WTC11 (cell line): Measurements from ENCODE around the gene GTF2H1. TPM values are rescaled to one million over a fixed set of nuclear protein-coding genes. Genes with fewer than 3 reads are reported as not detected.

Experiments used
- ATAC-seq: fragments of 200-7000 bp; cut with Tn5 transposase; 2 replicates; pipeline ENCODE4 v1.10.0; 2021; ENCODE audit warnings: mild to moderate bottlenecking, moderate library complexity
- CTCF ChIA-PET: fragments of 300-600 bp; sonication (Branson Sonifier 250); formaldehyde crosslinking; loops from one replicate; lab custom pipeline; 2021; ENCODE audit warnings: antibody characterized with exemption; lab: Charles Lee
- POLR2A ChIA-PET: fragments of 350-600 bp; sonication (Branson Sonifier 250); formaldehyde crosslinking; loops from one replicate; lab custom pipeline; 2021; ENCODE audit warnings: antibody characterized with exemption; lab: Charles Lee
- DNase-seq: peaks from one replicate; pipeline ENCODE4 v3.0.0; 2021; ENCODE audit warnings: low spot score
- H3K27ac Mint-ChIP-seq: 2 replicates; pipeline ENCODE4 v1.8.0; 2021; ENCODE audit warnings: mixed read lengths
- H3K27me3 Mint-ChIP-seq: 2 replicates; pipeline ENCODE4 v1.8.0; 2021; ENCODE audit warnings: low read depth, mild to moderate bottlenecking, moderate library complexity, mixed read lengths
- H3K36me3 Mint-ChIP-seq: 2 replicates; pipeline ENCODE4 v1.8.0; 2021; ENCODE audit warnings: mixed read lengths
- H3K4me1 Mint-ChIP-seq: 2 replicates; pipeline ENCODE4 v1.8.0; 2022; ENCODE audit warnings: mixed read lengths
- H3K4me3 Mint-ChIP-seq: 2 replicates; pipeline ENCODE4 v1.8.0; 2021; ENCODE audit warnings: mild to moderate bottlenecking, moderate library complexity, mixed read lengths
- H3K9me3 Mint-ChIP-seq: 2 replicates; pipeline ENCODE4 v1.8.0; 2021; ENCODE audit warnings: mixed read lengths
- FOXK1 ChIP-seq: sonication (generic); formaldehyde crosslinking; IDR thresholded peaks from 2 replicates; pipeline ENCODE4 v1.8.0; 2022; ENCODE audit warnings: mild to moderate bottlenecking, moderate library complexity, missing genetic modification reagents
- FOXP1 ChIP-seq: sonication (generic); formaldehyde crosslinking; IDR thresholded peaks from 2 replicates; pipeline ENCODE4 v1.8.0; 2022; ENCODE audit warnings: missing genetic modification reagents, mild to moderate bottlenecking, moderate library complexity, borderline replicate concordance
- JAZF1 ChIP-seq: fragments of 250-450 bp; sonication (Bioruptor Pico); IDR thresholded peaks from 2 replicates; pipeline ENCODE4 v1.9.0; 2021; ENCODE audit warnings: moderate library complexity, mild to moderate bottlenecking, inconsistent platforms
- NFATC4 ChIP-seq: fragments of 250-450 bp; sonication (Bioruptor Pico); IDR thresholded peaks from 2 replicates; pipeline ENCODE4 v1.9.0; 2021; ENCODE audit warnings: mild to moderate bottlenecking
- NR1H2 ChIP-seq: sonication (generic); formaldehyde crosslinking; IDR thresholded peaks from 2 replicates; pipeline ENCODE4 v1.9.0; 2021; ENCODE audit warnings: mild to moderate bottlenecking, moderate library complexity, missing genetic modification reagents
- SMAD3 ChIP-seq: sonication (generic); formaldehyde crosslinking; IDR thresholded peaks from 2 replicates; pipeline ENCODE4 v1.8.0; 2022; ENCODE audit warnings: missing genetic modification reagents, mild to moderate bottlenecking, borderline replicate concordance
- SP1 ChIP-seq: sonication (generic); formaldehyde crosslinking; conservative IDR thresholded peaks from 2 replicates; pipeline ENCODE4 v1.8.1; 2022; ENCODE audit warnings: missing genetic modification reagents
- TEAD1 ChIP-seq: sonication (generic); formaldehyde crosslinking; IDR thresholded peaks from 2 replicates; pipeline ENCODE4 v1.8.0; 2022; ENCODE audit warnings: mild to moderate bottlenecking, missing genetic modification reagents
- TP53 ChIP-seq: sonication (generic); formaldehyde crosslinking; IDR thresholded peaks from 2 replicates; pipeline ENCODE4 v1.8.1; 2023; ENCODE audit warnings: mild to moderate bottlenecking, missing genetic modification reagents
- ZNF121 ChIP-seq: sonication (generic); formaldehyde crosslinking; IDR thresholded peaks from 2 replicates; pipeline ENCODE4 v1.8.0; 2023; ENCODE audit warnings: missing genetic modification reagents
- ZNF219 ChIP-seq: sonication (generic); formaldehyde crosslinking; IDR thresholded peaks from 2 replicates; pipeline ENCODE4 v1.8.0; 2023; ENCODE audit warnings: missing genetic modification reagents, mild to moderate bottlenecking, borderline replicate concordance
- ZNF317 ChIP-seq: sonication (generic); formaldehyde crosslinking; IDR thresholded peaks from 2 replicates; pipeline ENCODE4 v1.8.1; 2023; ENCODE audit warnings: low read depth, mild to moderate bottlenecking, moderate library complexity, missing genetic modification reagents, borderline replicate concordance
- ZNF396 ChIP-seq: fragments of 250-450 bp; sonication (Bioruptor Pico); IDR thresholded peaks from 2 replicates; pipeline ENCODE4 v1.8.0; 2021; ENCODE audit warnings: mild to moderate bottlenecking, moderate library complexity, borderline replicate concordance
- total RNA-seq: library from RNA; stranded (reverse); gene quantifications from 3 replicates; pipeline ENCODE4 v1.2.3, GENCODE V29; 2021
- TF ChIP-seq, protein P1 (sequence below): fragments of 250-450 bp; sonication (Bioruptor Pico); IDR thresholded peaks from 2 replicates; pipeline ENCODE4 v1.8.0; 2021; ENCODE audit warnings: mild to moderate bottlenecking
- TF ChIP-seq, protein P2 (sequence below): sonication (generic); formaldehyde crosslinking; IDR thresholded peaks from 2 replicates; pipeline ENCODE4 v1.8.0; 2022; ENCODE audit warnings: mild to moderate bottlenecking, missing genetic modification reagents
- TF ChIP-seq, protein P3 (sequence below): sonication (generic); formaldehyde crosslinking; IDR thresholded peaks from 2 replicates; pipeline ENCODE4 v1.8.1; 2022; ENCODE audit warnings: low read depth, missing genetic modification reagents, borderline replicate concordance
- TF ChIP-seq, protein P4 (sequence below): sonication (generic); formaldehyde crosslinking; IDR thresholded peaks from 2 replicates; pipeline ENCODE4 v1.8.0; 2023; ENCODE audit warnings: mild to moderate bottlenecking, missing genetic modification reagents

GTF2H1 gene
- total RNA-seq, 1 experiment from 2014 or later: 24.1 TPM

DNA sequence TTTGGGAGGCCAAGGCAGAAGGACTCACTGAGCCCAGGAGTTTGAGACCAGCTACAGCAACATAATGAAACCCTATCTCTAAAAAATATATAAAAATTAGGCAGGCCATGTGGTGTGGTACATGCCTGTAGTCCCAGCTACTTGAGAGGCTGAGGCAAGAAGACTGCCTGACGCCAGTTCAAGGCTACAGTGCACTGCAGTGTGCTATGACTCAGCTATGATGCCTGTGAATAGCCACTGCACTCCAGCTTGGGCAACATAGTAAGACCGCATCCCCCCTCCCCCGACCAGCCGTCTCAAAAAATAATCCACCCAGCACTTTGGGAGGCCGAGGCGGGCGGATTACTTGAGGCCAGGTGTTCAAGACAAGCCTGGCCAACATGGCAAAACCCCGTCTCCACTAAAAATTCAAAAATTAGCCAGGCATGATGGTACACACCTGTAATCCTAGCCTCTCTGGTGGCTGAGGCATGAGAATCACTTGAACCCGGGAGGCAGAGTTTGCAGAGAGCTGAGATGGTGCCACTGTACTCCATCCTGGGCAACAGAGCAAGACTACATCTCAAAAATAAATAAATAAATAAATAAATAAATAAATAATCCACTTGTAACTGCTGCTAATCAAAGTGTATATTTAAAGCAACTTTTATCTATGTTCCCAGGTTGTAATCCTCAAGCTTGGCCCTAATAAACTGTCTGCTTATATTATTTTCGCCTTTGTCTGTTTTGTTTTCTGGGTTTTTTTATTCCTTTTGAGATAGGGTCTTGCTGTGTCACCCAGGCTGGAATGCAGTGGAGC lies 8.2 kb upstream of the GTF2H1 start:
- 0 out of 2 replicates have a peak, but pooled peaks cover under 1% of the 10 kb centered on the region for H3K4me1 Mint-ChIP-seq
- ATAC-seq (0 out of 2 replicates have a peak, but pooled peaks have one; percentile 32), DNase-seq (no peak)
- no peak for TF ChIP-seq NR1H2
- H3K4me3 Mint-ChIP-seq: no peak overlapping the region
- 0 out of 2 replicates have a peak overlapping the region, but pooled peaks have one; percentile 45 for H3K27ac Mint-ChIP-seq
- ChIA-PET POLR2A (interaction anchor here (0.7 kb wide), 1 partner anchor 1968 kb away, joined by 3 read pairs; no protein-coding TSS in a partner anchor), CTCF (interaction anchor here (0.8 to 1.3 kb wide), 2 partner anchors 70 to 143 kb away, joined by 3 to 5 read pairs; no protein-coding TSS in a partner anchor)
- H3K9me3 Mint-ChIP-seq: no peaks in the 10 kb centered on the region
- no peaks in the 10 kb centered on the region for H3K27me3 Mint-ChIP-seq
- peaks cover 26% of the 10 kb centered on the region for H3K36me3 Mint-ChIP-seq

DNA sequence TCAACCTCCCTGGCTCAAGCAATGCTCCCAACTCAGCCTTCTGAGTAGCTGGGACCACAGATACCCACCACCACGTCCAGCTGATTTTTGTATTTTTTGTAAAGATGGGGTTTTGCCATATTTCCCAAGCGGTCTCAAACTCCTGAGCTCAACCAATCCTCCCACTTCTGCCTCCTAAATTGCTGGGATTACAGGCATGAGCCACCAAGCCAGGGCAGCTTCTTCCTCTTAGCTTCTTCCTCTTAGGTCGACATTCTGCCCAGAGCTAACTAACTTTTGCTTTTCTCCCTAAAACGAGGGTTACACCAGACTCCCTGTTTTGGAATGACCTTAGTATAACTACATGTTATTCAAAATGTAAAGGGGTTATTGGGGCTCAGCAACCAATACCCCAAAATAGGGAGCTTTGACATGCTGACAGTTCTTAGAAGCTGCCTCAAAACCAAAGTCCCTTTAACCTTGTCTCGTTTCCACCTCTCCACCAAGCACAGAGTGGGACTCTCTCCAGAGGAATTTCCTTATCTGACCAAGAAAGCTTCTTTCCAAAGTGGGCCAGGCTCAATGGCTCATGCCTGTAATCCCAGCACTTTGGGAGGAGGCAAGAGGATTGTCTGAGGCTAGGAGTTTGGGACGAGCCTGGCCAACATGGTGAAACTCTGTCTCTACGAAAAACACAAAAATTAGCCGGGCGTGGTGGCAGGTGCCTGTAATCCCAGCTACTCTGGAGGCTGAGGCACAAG lies 7.4 kb upstream of the GTF2H1 start:
- no peaks in the 10 kb centered on the region for H3K9me3 Mint-ChIP-seq
- TF ChIP-seq, protein P1, sequence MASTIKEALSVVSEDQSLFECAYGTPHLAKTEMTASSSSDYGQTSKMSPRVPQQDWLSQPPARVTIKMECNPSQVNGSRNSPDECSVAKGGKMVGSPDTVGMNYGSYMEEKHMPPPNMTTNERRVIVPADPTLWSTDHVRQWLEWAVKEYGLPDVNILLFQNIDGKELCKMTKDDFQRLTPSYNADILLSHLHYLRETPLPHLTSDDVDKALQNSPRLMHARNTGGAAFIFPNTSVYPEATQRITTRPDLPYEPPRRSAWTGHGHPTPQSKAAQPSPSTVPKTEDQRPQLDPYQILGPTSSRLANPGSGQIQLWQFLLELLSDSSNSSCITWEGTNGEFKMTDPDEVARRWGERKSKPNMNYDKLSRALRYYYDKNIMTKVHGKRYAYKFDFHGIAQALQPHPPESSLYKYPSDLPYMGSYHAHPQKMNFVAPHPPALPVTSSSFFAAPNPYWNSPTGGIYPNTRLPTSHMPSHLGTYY (CRISPR knock-in tag): no peak
- no peak for TF ChIP-seq ZNF317 (CRISPR knock-in tag)
- TF ChIP-seq, protein P2, sequence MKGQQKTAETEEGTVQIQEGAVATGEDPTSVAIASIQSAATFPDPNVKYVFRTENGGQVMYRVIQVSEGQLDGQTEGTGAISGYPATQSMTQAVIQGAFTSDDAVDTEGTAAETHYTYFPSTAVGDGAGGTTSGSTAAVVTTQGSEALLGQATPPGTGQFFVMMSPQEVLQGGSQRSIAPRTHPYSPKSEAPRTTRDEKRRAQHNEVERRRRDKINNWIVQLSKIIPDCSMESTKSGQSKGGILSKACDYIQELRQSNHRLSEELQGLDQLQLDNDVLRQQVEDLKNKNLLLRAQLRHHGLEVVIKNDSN: no peak
- TF ChIP-seq, protein P3, sequence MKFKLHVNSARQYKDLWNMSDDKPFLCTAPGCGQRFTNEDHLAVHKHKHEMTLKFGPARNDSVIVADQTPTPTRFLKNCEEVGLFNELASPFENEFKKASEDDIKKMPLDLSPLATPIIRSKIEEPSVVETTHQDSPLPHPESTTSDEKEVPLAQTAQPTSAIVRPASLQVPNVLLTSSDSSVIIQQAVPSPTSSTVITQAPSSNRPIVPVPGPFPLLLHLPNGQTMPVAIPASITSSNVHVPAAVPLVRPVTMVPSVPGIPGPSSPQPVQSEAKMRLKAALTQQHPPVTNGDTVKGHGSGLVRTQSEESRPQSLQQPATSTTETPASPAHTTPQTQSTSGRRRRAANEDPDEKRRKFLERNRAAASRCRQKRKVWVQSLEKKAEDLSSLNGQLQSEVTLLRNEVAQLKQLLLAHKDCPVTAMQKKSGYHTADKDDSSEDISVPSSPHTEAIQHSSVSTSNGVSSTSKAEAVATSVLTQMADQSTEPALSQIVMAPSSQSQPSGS: no peak
- no peak for TF ChIP-seq ZNF396
- no peak for TF ChIP-seq TP53 (CRISPR knock-in tag)
- no peak for TF ChIP-seq FOXK1 (CRISPR knock-in tag)
- no peak for TF ChIP-seq ZNF121 (CRISPR knock-in tag)
- TF ChIP-seq FOXP1: no peak
- no peak for TF ChIP-seq SMAD3 (CRISPR knock-in tag)
- TF ChIP-seq NFATC4 (CRISPR knock-in tag): no peak
- TF ChIP-seq TEAD1 (CRISPR knock-in tag): no peak
- no peak for TF ChIP-seq SP1 (CRISPR knock-in tag)
- TF ChIP-seq ZNF219 (CRISPR knock-in tag): no peak
- no peak for TF ChIP-seq JAZF1 (CRISPR knock-in tag)
- TF ChIP-seq, protein P4, sequence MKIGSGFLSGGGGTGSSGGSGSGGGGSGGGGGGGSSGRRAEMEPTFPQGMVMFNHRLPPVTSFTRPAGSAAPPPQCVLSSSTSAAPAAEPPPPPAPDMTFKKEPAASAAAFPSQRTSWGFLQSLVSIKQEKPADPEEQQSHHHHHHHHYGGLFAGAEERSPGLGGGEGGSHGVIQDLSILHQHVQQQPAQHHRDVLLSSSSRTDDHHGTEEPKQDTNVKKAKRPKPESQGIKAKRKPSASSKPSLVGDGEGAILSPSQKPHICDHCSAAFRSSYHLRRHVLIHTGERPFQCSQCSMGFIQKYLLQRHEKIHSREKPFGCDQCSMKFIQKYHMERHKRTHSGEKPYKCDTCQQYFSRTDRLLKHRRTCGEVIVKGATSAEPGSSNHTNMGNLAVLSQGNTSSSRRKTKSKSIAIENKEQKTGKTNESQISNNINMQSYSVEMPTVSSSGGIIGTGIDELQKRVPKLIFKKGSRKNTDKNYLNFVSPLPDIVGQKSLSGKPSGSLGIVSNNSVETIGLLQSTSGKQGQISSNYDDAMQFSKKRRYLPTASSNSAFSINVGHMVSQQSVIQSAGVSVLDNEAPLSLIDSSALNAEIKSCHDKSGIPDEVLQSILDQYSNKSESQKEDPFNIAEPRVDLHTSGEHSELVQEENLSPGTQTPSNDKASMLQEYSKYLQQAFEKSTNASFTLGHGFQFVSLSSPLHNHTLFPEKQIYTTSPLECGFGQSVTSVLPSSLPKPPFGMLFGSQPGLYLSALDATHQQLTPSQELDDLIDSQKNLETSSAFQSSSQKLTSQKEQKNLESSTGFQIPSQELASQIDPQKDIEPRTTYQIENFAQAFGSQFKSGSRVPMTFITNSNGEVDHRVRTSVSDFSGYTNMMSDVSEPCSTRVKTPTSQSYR (CRISPR knock-in tag): no peak
- no peak overlapping the region for H3K4me3 Mint-ChIP-seq
- H3K27me3 Mint-ChIP-seq: no peaks in the 10 kb centered on the region
- peak overlapping the region; percentile 79; the same call in 1 of the 2 replicates for H3K27ac Mint-ChIP-seq
- ATAC-seq (no peak), DNase-seq (no peak)
- ChIA-PET POLR2A (no interaction called here), CTCF (interaction anchor here (0.8 to 1.3 kb wide), 3 partner anchors 71 to 144 kb away, joined by 3 to 5 read pairs (median 3); no protein-coding TSS in a partner anchor)
- 0 out of 2 replicates have a peak, but pooled peaks cover 6% of the 10 kb centered on the region for H3K4me1 Mint-ChIP-seq
- peaks cover 20% of the 10 kb centered on the region for H3K36me3 Mint-ChIP-seq
